Gastrocnemius medialis (tissue), 4 donors: ENCODE measurements around the gene TECTA.

Source experiments
- POLR2A ChIP-seq, 2 donors: fragments of 450-650 bp; IDR thresholded peaks; one replicate each; pipeline ENCODE4 v1.6.1; 2017; ENCODE audit warnings: antibody characterized with exemption in 2 of 2, mild to moderate bottlenecking in 2 of 2, moderate library complexity in 2 of 2
- TF ChIP-seq, protein P1 (sequence below), 5 experiments: fragments of 450-650 bp in 3 of 5; fragments of 200-600 bp in 2 of 5; sonication (generic) in 2 of 5; IDR thresholded peaks in 4 of 5; conservative IDR thresholded peaks in 1 of 5; 1 replicate in 4 of 5; 2 replicates in 1 of 5; pipeline ENCODE4 v1.5.1; 2016 to 2019; ENCODE audit warnings: antibody characterized with exemption in 5 of 5, mild to moderate bottlenecking in 3 of 5, moderate library complexity in 3 of 5

DNA sequence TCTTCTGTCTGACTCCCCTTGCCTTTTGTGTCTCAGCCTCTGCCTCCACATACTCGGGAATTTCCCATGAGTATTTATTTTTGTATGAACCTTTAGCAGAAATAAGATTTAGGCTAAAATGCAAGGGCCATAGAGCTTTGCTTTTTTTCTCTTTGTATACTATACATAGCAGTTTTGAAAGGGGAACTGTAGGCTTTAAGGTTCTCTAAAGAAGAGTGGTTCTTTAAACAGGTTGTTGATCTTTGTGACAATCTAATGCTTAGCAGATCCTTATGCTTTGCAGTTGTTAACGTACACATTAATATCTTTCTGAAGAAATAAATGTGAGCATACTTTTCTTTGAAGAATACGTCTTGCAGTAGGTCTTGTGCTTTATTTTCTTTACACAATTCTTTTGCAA lies 42.1 kb upstream of the TECTA start:
- TF ChIP-seq, protein P1, sequence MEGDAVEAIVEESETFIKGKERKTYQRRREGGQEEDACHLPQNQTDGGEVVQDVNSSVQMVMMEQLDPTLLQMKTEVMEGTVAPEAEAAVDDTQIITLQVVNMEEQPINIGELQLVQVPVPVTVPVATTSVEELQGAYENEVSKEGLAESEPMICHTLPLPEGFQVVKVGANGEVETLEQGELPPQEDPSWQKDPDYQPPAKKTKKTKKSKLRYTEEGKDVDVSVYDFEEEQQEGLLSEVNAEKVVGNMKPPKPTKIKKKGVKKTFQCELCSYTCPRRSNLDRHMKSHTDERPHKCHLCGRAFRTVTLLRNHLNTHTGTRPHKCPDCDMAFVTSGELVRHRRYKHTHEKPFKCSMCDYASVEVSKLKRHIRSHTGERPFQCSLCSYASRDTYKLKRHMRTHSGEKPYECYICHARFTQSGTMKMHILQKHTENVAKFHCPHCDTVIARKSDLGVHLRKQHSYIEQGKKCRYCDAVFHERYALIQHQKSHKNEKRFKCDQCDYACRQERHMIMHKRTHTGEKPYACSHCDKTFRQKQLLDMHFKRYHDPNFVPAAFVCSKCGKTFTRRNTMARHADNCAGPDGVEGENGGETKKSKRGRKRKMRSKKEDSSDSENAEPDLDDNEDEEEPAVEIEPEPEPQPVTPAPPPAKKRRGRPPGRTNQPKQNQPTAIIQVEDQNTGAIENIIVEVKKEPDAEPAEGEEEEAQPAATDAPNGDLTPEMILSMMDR (IDR thresholded peaks at IDR 0.05 in 4 of 5, conservative IDR thresholded peaks at IDR 0.05 in 1 of 5): no peak
- TF ChIP-seq POLR2A (IDR thresholded peaks at IDR 0.05): no peak
